Islet of Langerhans (tissue), 1 donor: ENCODE data around the gene CENPH.
"Not testable (repeated sequence)": the region's sequence is repeated elsewhere in the genome, so short reads cannot be mapped to it uniquely, and the experiment has no call there.

Experiments used
- FAIRE-seq: peaks from one replicate; lab custom pipeline; 2011; peaks lifted over from hg19 to GRCh38; lab: Jason Lieb, UNC

Gene CENPH

DNA sequence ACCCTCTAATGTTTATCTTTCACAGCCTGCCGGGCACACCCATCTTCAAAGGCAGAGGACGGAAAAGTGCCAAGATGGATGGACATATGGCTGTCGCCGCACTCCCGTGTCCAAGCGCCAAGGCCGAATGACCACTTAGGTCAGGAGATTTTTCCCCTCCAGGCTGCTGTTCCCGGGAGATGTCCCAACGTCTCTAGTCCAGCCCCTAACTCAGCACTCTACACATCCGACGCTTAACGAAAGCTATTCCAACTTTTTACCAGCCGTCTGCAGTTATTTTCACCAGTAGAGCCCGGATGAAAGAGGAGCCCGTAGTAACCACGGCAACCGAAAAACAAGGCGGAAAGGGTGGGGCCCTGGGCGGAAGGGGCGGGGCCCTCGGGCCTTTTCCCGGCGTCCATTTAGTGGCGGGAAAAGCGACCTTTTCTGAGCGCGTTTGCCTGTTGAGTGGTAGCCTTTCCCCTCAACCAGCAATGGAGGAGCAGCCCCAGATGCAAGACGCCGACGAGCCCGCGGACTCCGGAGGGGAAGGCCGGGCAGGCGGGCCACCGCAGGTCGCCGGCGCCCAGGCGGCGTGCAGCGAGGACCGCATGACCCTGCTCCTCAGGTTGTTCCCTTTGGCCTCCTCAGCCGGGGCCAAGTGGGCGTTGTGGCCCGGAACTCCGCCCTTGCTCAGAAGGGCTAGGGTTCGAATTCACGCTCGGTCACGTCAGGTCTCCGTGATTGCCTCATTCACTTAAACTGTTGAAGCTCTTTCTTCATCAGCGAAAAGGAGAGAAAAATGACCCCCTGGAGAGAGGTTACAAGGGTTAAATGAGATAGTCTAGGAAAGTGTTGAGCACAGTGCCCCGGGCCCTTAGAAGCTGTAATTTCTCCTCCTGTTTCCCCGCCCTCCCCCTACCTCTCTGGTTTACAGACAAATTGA, at the start of gene CENPH:
Gene CENPH (plus strand): TSS at position 422 of the 925 bp plus-strand sequence. CDS start 52 bp downstream, at position 474.
- peak; percentile 71 for FAIRE-seq

- not testable (repeated sequence) for FAIRE-seq
Measured at GRCh38 chr5:69140239-69140638, 49.1 kb upstream of the CENPH start.

- FAIRE-seq: no peak
Measured at GRCh38 chr5:69140827-69141226, 48.6 kb upstream of the CENPH start.

GRCh38 chr5:69148576-69148975, 40.8 kb upstream of the CENPH start:
- not testable (repeated sequence) for FAIRE-seq

GRCh38 chr5:69148981-69149675, 40.3 kb upstream of the CENPH start:
- no peak for FAIRE-seq

GRCh38 chr5:69149676-69150010, 39.7 kb upstream of the CENPH start:
- no peak for FAIRE-seq

- no peak for FAIRE-seq
Measured at GRCh38 chr5:69152731-69153130, 36.7 kb upstream of the CENPH start.

GRCh38 chr5:69156456-69156855, 32.9 kb upstream of the CENPH start:
- no peak for FAIRE-seq

DNA sequence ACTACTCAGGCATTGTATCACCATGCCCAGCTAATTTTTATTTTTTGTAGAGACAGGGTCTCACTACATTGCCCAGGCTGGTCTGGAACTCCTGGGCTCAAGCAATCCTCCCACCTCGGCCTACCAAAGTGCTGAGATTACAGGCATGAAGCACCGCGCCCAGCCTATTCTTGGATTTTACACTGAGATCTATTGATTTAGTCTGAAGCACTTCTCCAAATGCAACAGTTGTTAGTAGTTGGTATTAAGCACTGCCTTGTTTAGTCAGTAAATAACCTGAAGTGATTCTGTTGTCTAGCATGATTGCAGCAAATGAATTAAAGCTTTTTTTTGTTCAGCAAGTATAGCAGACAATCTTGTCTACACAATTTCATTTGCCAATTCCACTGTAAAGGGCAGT, 31.3 kb upstream of the CENPH start:
- FAIRE-seq: no peak

DNA sequence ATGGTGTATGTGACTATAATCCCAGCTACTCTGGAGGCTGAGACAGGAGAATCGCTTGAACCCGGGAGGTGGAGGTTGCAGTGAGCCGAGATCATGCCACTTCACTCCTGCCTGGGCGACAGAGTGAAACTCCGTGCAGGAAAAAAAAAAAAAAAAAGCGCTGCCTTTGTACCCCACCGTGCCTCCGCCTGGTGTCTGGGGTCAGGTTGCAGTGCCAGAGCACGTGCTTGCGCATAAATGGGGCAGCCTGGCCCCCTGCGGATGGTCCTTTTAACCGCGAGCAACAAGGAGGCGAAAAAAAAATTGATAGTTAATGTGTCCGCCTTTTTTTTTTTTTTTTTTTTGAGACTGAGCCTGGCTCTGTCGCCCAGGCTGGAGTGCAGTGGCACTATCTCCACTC, 28.7 kb upstream of the CENPH start:
- no peak for FAIRE-seq

- no peak for FAIRE-seq
Measured at GRCh38 chr5:69166686-69167492, 22.5 kb upstream of the CENPH start, which contains the start of gene CCNB1. CCNB1 (plus strand) TSS chr5:69167150; CDS start chr5:69167263, 113 bp downstream.

- no peak for FAIRE-seq
Measured at GRCh38 chr5:69167493-69167855, 21.9 kb upstream of the CENPH start.

DNA sequence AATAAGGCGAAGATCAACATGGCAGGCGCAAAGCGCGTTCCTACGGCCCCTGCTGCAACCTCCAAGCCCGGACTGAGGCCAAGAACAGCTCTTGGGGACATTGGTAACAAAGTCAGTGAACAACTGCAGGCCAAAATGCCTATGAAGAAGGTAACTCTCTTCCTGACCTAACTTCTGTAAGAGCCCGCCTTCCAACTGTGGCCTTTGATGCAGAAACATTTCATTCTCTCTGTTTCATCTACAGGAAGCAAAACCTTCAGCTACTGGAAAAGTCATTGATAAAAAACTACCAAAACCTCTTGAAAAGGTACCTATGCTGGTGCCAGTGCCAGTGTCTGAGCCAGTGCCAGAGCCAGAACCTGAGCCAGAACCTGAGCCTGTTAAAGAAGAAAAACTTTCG, 21.5 kb upstream of the CENPH start:
- FAIRE-seq: no peak

DNA sequence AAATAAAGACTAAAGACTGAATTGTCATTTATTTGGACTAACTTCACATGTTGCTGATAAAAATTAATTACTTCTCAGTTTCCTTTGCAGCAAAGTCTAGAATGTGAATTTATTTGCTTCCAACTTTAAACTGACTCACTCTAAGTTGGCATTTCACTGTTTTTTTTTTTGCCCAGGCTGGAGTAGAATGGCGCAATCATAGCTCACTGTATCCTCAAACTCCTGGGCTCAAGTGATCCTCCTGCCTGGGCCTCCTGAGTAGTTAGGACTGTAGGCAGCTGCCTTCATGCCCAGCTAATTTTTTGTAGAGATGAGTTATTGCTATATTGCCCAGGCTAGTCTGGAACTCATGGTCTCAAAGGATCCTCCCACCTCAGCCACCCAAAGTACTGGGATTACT, 18.9 kb upstream of the CENPH start:
- no peak for FAIRE-seq

GRCh38 chr5:69170969-69171368, 18.4 kb upstream of the CENPH start:
- no peak for FAIRE-seq

DNA sequence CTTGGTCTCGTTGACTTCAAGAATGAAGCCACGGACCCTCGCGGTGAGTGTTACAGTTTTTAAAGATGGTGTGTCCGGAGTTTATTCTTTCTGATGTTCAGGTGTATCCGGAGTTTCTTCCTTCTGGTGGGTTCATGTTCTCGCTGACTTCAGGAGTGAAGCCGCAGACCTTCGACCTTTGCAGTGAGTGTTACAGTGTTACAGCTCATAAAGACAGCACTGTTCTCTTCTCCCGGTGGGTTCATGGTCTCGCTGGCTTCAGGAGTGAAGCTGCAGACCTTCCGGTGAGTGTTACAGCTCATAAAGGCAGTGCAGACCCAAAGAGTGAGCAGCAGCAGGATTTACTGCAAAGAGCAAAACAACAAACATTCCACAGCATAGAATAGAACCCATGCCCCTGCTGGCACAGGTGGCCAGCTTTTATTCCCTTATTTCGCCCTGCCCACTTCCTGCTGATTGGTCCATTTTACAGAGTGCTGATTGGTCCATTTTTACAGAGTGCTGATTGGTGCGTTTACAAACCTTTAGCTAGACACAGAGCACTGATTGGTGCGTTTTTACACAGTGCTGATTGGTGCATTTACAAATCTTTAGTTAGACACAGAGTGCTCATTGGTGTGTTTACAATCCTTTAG, 7.6 kb upstream of the CENPH start:
- not testable (repeated sequence) for FAIRE-seq

- no peak for FAIRE-seq
Measured at GRCh38 chr5:69184621-69185020, 4.8 kb upstream of the CENPH start.

DNA sequence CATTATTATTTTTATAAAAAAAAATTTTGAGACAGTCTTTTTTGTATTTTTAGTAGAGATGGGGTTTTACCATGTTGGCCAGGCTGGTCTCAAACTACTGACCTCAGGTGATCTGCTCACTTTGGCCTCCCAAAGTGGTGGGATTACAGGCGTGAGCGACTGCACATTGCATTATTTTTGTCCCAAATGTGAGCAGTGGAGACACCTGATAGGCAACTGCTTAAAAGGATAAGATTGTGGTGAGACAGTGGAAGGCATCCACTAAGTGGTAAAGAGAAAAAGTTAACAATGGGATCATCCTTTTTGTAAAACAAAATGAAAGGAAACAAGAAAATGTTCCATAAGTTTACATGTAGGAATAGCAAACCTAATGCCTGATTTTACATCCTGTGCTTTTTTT, 2.0 kb upstream of the CENPH start:
- no peak for FAIRE-seq

DNA sequence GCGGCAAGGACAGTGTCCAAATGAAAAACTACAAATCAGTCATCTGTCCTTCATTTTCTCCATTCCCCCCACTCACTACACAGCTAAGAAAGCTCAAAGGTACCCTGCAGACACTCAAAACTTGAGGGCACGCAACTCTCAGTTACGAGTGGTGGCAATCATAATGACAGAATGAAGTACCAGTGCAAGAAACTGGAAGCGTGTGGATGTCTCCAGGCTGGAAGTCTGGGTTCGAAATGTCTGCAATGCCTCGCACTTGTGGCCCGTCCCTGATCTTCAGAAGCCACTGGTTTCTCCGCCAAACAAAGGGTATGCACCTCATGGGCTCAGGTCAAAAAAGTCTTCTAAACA, 597 bp upstream of the CENPH start:
- FAIRE-seq: no peak

DNA sequence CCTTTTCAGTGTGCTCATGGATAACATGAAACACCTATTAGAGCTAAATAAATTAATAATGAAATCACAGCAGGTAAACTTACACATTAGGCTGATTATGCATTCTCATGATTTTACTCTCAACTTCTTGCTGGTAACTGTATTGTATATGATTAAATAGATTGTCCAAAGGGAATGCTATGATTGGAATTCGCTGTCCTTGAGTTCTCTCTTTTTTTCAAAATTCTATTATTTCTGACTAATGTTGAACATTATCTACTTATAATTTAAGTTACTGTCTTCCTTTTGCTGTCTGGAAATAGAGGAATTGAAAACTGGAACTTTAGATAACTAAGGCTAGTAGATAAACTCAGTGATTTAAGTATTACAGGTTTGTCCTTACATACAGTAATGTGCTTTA, 13.1 kb downstream of the CENPH start:
- no peak for FAIRE-seq

DNA sequence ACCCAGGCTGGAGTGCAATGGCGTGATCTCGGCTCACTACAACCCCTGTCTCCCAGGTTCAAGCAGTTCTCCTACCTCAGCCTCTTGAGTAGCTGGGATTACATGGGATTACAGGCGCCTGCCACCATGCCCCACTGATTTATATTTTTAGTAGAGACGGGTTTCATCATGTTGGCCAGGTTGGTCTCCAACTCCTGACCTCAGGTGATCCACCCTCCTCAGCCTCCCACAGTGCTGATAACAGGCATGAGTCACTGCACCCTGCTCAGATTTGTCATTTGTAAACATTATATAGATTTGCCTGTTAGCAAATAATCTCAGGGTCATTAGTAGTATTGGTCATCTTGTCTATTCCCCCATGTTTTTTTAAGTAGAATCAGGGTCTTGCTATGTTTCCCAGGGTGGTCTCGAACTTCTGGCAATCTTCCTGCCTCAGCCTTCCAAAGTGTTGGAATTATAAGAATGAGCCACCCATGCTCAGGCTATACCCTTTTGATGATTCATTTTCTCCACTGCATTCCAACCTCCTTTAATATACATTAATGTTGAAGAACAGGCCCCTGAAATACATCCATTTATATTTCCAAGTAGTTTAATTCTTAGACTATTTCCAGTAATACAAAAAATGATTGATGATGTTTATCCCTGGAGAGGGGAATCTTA, 17.3 kb downstream of the CENPH start:
- FAIRE-seq: no peak

DNA sequence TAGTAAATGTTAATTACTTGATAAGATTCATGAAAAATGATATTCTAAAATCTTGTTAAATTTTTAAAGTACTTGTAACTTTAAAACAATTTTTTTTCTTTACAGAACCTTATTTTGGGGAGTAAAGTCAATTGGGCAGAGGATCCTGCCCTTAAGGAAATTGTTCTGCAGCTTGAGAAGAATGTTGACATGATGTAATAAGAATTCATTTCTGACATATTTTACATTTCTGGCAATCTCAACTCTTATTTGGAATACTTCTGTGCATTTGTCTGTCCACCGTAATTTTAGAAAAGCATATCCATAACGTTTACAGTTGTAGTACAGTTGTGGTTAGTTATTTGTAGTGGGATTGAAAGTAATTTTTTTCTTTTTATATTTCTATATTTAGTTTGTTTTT, 20.2 kb downstream of the CENPH start:
- no peak for FAIRE-seq
